Astrocyte of the spinal cord (primary cell): ENCODE data around the gene PIM2.
"Not testable (repeated sequence)": the region's sequence is repeated elsewhere in the genome, so short reads cannot be mapped to it uniquely, and the experiment has no call there.

Source experiments
- DNase-seq: peaks from one replicate; pipeline ENCODE4 v3.0.0; 2011; ENCODE audit warnings: low read depth, low spot score
- H3K4me3 ChIP-seq: 2 replicates; pipeline ENCODE4 v1.5.1; 2011; ENCODE audit warnings: low read depth, mild to moderate bottlenecking, low read length, moderate library complexity
- CTCF ChIP-seq: IDR thresholded peaks from 2 replicates; pipeline ENCODE4 v1.5.1; 2012; ENCODE audit warnings: low read depth, mild to moderate bottlenecking, low read length, inconsistent platforms
- in situ Hi-C: cut with HindIII; loops from 2 replicates; pipeline ENCODE4 v1.10.0; 2017; ENCODE audit warnings: low sequenced_read_pairs

PIM2 gene

GRCh38 chrX:48894891-48895290 is 23.9 kb downstream of the PIM2 start:
- H3K4me3 ChIP-seq = no peak overlapping the region
- TF ChIP-seq CTCF = no peak

GRCh38 chrX:48893556-48894348 is 25.1 kb downstream of the PIM2 start:
- TF ChIP-seq CTCF = no peak
- in situ Hi-C loops = no loop called here
- H3K4me3 ChIP-seq = no peak overlapping the region
- DNase-seq = no peak

More at GRCh38 chrX:48894891-48895290, 23.9 kb downstream of the PIM2 start:
- in situ Hi-C loops = no loop called here
- no peak for DNase-seq

GRCh38 chrX:48892896-48893295 is 25.9 kb downstream of the PIM2 start:
- H3K4me3 ChIP-seq = no peak overlapping the region
- no peak for DNase-seq
- TF ChIP-seq CTCF = no peak
- in situ Hi-C loops = no loop called here

- peak overlapping the region; percentile 40 for H3K4me3 ChIP-seq
Observed at GRCh38 chrX:48891402-48892288, 27.2 kb downstream of the PIM2 start.

GRCh38 chrX:48890934-48891401 is 27.9 kb downstream of the PIM2 start:
- DNase-seq = no peak
- no peak for TF ChIP-seq CTCF
- in situ Hi-C loops = no loop called here
- H3K4me3 ChIP-seq = peak overlapping the region; percentile 40

More at GRCh38 chrX:48891402-48892288, 27.2 kb downstream of the PIM2 start:
- in situ Hi-C loops = no loop called here
- DNase-seq = peak; percentile 81
- TF ChIP-seq CTCF = peak; percentile 47

- no peak overlapping the region for H3K4me3 ChIP-seq
- TF ChIP-seq CTCF = no peak
- in situ Hi-C loops = no loop called here
- no peak for DNase-seq
Observed at GRCh38 chrX:48890296-48890925, 28.4 kb downstream of the PIM2 start.

- in situ Hi-C loops, H3K4me3 ChIP-seq, DNase-seq: not testable (repeated sequence)
Observed at GRCh38 chrX:48886586-48886985, 32.2 kb downstream of the PIM2 start.
